Gastroesophageal sphincter (tissue), 4 donors: ENCODE measurements around the gene ITGAL. TPM values are rescaled to one million over a fixed set of nuclear protein-coding genes. Genes with fewer than 3 reads are reported as not detected.

Source experiments
- ATAC-seq: fragments of 150-250 bp; one replicate; pipeline ENCODE4 v1.9.1; 2016; ENCODE audit warnings: mild to moderate bottlenecking, moderate library complexity
- H3K27ac ChIP-seq, 4 donors: fragments of 200-600 bp; sonication (generic) in 3 of 4; 1 replicate in 3 of 4; 2 replicates in 1 of 4; pipeline ENCODE4 v1.5.1; 2016 to 2019
- H3K27me3 ChIP-seq: fragments of 200-600 bp; sonication (generic); one replicate; pipeline ENCODE4 v1.5.1; 2019
- H3K36me3 ChIP-seq, 2 donors: fragments of 200-600 bp; sonication (generic); one replicate each; pipeline ENCODE4 v1.5.1; 2019; ENCODE audit warnings: control low read depth in 1 of 2
- H3K4me1 ChIP-seq, 3 donors: fragments of 200-600 bp; sonication (generic); 1 replicate in 2 of 3; 2 replicates in 1 of 3; pipeline ENCODE4 v1.5.1; 2016 to 2019; ENCODE audit warnings: control low read depth in 2 of 3
- H3K4me3 ChIP-seq, 2 donors: fragments of 200-600 bp; sonication (generic); one replicate each; pipeline ENCODE4 v1.5.1; 2019; ENCODE audit warnings: mild to moderate bottlenecking in 1 of 2, moderate library complexity in 1 of 2
- H3K9me3 ChIP-seq, 3 donors: fragments of 200-600 bp; sonication (generic); one replicate each; pipeline ENCODE4 v1.5.1; 2017 to 2019; ENCODE audit warnings: control low read depth in 2 of 3
- EP300 ChIP-seq: sonication (generic); formaldehyde crosslinking; IDR thresholded peaks from one replicate; pipeline ENCODE4 v1.6.1; 2017; ENCODE audit warnings: antibody characterized with exemption, mild to moderate bottlenecking
- POLR2A ChIP-seq, 2 donors: fragments of 450-650 bp; IDR thresholded peaks; one replicate each; pipeline ENCODE4 v1.6.1; 2017; ENCODE audit warnings: antibody characterized with exemption in 2 of 2, mild to moderate bottlenecking in 2 of 2, moderate library complexity in 1 of 2
- POLR2AphosphoS5 ChIP-seq: sonication (generic); formaldehyde crosslinking; IDR thresholded peaks from one replicate; pipeline ENCODE4 v1.6.1; 2017; ENCODE audit warnings: antibody characterized with exemption
- WGBS, 2 donors: methylation state at CpG; one replicate each; pipeline ENCODE4 v1.1.5; 2018; ENCODE audit warnings: low coverage in 1 of 2; 5-methylcytosine and 5-hydroxymethylcytosine counted together
- total RNA-seq, 4 donors: library from RNA; depleted of rRNA; stranded (reverse); fragments of >200 nt; gene quantifications; one replicate each; pipeline ENCODE4 v1.1.0, GENCODE V29; 2016
- TF ChIP-seq, protein P1 (sequence below), 4 experiments: fragments of 200-600 bp in 2 of 4; fragments of 450-650 bp in 2 of 4; sonication (generic) in 1 of 4; IDR thresholded peaks; one replicate each; pipeline ENCODE4 v1.5.1; 2017 to 2019; ENCODE audit warnings: antibody characterized with exemption in 4 of 4, mild to moderate bottlenecking in 2 of 4, moderate library complexity in 2 of 4

ITGAL gene
- total RNA-seq, 4 donors from 2014 or later: 0.30 to 4.2 (median 0.97) TPM

GRCh38 chr16:30523768-30524574, 51.4 kb downstream of the ITGAL start:
- WGBS, 2 donors: 62 to 64% methylated on average over 8 to 11 of the region's 26 CpGs
- Histone ChIP-seq H3K4me1 (peaks cover 0 to 37% (median 8%) of the 10 kb centered on the region in 3 donors), H3K36me3 (peaks cover 0 to 11% of the 10 kb centered on the region in 2 donors), H3K9me3 (no peaks in the 10 kb centered on the region), H3K4me3 (no peak overlapping the region), H3K27ac (no peak overlapping the region), H3K27me3 (no peaks in the 10 kb centered on the region)
- TF ChIP-seq POLR2AphosphoS5: no peak
- TF ChIP-seq, protein P1, sequence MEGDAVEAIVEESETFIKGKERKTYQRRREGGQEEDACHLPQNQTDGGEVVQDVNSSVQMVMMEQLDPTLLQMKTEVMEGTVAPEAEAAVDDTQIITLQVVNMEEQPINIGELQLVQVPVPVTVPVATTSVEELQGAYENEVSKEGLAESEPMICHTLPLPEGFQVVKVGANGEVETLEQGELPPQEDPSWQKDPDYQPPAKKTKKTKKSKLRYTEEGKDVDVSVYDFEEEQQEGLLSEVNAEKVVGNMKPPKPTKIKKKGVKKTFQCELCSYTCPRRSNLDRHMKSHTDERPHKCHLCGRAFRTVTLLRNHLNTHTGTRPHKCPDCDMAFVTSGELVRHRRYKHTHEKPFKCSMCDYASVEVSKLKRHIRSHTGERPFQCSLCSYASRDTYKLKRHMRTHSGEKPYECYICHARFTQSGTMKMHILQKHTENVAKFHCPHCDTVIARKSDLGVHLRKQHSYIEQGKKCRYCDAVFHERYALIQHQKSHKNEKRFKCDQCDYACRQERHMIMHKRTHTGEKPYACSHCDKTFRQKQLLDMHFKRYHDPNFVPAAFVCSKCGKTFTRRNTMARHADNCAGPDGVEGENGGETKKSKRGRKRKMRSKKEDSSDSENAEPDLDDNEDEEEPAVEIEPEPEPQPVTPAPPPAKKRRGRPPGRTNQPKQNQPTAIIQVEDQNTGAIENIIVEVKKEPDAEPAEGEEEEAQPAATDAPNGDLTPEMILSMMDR (IDR thresholded peaks at IDR 0.05): no peak
- TF ChIP-seq EP300: no peak
- TF ChIP-seq POLR2A (IDR thresholded peaks at IDR 0.05): no peak
- ATAC-seq: no peak

DNA sequence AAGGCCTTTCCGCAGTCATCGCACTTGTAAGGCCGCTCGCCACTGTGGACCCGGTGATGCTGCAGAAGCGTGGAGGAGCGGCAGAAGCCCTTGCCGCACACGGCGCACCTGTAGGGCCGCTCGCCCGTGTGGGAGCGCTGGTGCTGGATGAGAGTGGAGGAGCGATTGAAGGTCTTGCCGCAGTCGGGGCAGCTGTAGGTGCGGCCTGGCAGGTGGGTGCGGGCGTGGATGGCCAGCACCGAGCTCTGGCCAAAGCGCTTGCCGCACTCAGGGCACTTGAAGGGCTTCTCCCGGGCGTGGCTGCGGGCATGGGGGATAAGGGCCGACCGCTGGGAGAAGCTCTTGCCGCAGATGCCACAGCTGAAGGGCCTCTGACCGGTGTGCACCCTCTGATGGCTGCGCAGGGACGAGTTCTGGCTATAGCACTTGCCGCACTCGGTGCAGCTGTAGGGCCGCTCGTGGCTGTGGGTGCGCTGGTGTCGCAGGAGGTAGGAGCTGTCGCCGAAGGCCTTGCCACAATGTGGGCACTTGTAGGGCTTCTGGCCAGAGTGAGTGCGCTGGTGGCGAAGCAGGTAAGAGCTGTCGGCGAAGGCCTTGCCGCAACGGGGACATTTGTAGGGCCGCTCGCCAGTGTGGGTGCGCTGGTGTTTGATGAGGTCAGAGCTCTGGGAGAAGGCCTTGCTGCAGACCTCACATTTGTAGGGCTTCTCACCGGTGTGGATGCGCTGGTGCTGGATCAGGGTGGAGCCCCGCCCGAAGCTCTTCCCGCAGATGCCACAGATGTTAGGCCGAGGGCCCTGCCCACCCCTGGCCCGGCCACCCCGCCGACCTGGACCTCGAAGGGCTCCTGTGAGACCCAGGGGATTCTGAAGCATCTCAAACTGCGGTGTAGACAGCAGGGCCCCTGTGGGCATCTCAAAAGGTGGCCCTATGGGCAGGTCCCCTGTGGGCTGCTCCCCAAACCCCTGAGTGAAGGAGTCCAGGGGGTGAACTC, 52.3 kb downstream of the ITGAL start:
- H3K27ac ChIP-seq: no peak overlapping the region
- peaks cover 0 to 42% (median 8%) of the 10 kb centered on the region in 3 donors for H3K4me1 ChIP-seq
- peaks cover 0 to 11% of the 10 kb centered on the region in 2 donors for H3K36me3 ChIP-seq
- TF ChIP-seq, protein P1 (IDR thresholded peaks at IDR 0.05): no peak
- TF ChIP-seq POLR2AphosphoS5: no peak
- TF ChIP-seq POLR2A (IDR thresholded peaks at IDR 0.05): no peak
- no peaks in the 10 kb centered on the region for H3K9me3 ChIP-seq
- no peak for ATAC-seq
- whole genome bisulfite sequencing, 2 donors: no CpG with 5 or more reads among the region's 60 CpGs
- no peak overlapping the region for H3K4me3 ChIP-seq
- H3K27me3 ChIP-seq: no peaks in the 10 kb centered on the region

DNA sequence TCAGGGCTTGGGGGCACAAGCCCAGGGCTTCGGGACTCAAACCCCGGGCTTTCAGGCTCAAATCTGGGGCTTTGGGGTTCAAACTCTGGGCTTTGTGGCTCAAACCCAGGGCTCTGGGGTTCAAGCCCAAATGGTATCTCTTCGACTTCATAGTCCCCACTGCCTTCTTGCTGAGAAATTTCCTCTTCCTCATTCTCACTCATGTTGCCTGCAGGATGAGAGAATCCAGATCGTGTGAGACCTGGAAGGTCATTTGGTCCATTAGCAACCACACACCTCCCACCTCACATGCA, 53.2 kb downstream of the ITGAL start:
- H3K4me1 ChIP-seq: peaks cover 0 to 42% (median 8%) of the 10 kb centered on the region in 3 donors
- peak overlapping the region; percentile 54 to 94 for H3K4me3 ChIP-seq
- peaks cover 0 to 18% of the 10 kb centered on the region in 2 donors for H3K36me3 ChIP-seq
- H3K9me3 ChIP-seq: no peaks in the 10 kb centered on the region
- TF ChIP-seq EP300 (no peak), POLR2AphosphoS5 (no peak), POLR2A (IDR thresholded peaks at IDR 0.05) (no peak)
- TF ChIP-seq, protein P1 (IDR thresholded peaks at IDR 0.05): no peak
- no peaks in the 10 kb centered on the region for H3K27me3 ChIP-seq
- WGBS, 2 donors: 20% methylated on average over 2 of the region's 4 CpGs; no CpG with 5 or more reads in 1 of the 2 donors
- H3K27ac ChIP-seq: peak overlapping the region; percentile 88 to 100 (median 100)
- ATAC-seq: no peak

- Histone ChIP-seq H3K36me3 (peaks cover 0 to 22% of the 10 kb centered on the region in 2 donors), H3K4me3 (peak within 1 kb of the TSS; percentile 54 to 94), H3K27me3 (no peaks in the 10 kb centered on the region), H3K9me3 (no peaks in the 10 kb centered on the region), H3K27ac (peak within 1 kb of the TSS; percentile 88 to 100 (median 100)), H3K4me1 (peaks cover 0 to 42% (median 8%) of the 10 kb centered on the region in 3 donors)
- TF ChIP-seq, protein P1 (IDR thresholded peaks at IDR 0.05): no peak
- peak in 1 of 2 donors; percentile 26 for TF ChIP-seq POLR2A (IDR thresholded peaks at IDR 0.05)
- 0% methylated on average over 1 of the region's 73 CpGs; no CpG with 5 or more reads in 1 of the 2 donors for WGBS, 2 donors
- ATAC-seq: peak; percentile 32
Observed at GRCh38 chr16:30526137-30526822, 53.7 kb downstream of the ITGAL start, which contains the start of gene ZNF768. Gene ZNF768 (minus strand): TSS chr16:30526566. CDS start chr16:30526413, 153 bp downstream.
